CD8-positive, alpha-beta memory T cell (primary cell): Measurements from ENCODE around the gene BDH2. TPM values are rescaled to one million over a fixed set of nuclear protein-coding genes. Genes with fewer than 3 reads are reported as not detected.
A peak's percentile ranks its signal among the peaks of the same experiment; 100 is the strongest.

Source experiments
- CTCF ChIA-PET: fragments of 350-600 bp; sonication (Branson Sonifier 250); formaldehyde crosslinking; loops from one replicate; lab custom pipeline; 2021; ENCODE audit warnings: antibody characterized with exemption; lab: Charles Lee
- POLR2A ChIA-PET: fragments of 350-600 bp; sonication (Branson Sonifier 250); formaldehyde crosslinking; loops from one replicate; lab custom pipeline; 2021; ENCODE audit warnings: antibody characterized with exemption; lab: Charles Lee
- DNase-seq, 5 donors: peaks; one replicate each; pipeline versions ENCODE4 v3.0.0 to v3.0.0-alpha.2; 2020 to 2022; ENCODE audit warnings: mixed read lengths in 1 of 5
- H3K27ac ChIP-seq: one replicate; pipeline ENCODE4 v1.7.0; 2013; ENCODE audit warnings: low read depth, mild to moderate bottlenecking, low read length, moderate library complexity
- H3K27me3 ChIP-seq: 2 replicates; pipeline ENCODE4 v1.7.0; 2013; ENCODE audit warnings: low read length, mild to moderate bottlenecking; ENCODE audit not compliant: insufficient read depth, poor library complexity, severe bottlenecking
- H3K36me3 ChIP-seq: 2 replicates; pipeline ENCODE4 v1.7.0; 2013; ENCODE audit warnings: mild to moderate bottlenecking, low read length, moderate library complexity; ENCODE audit not compliant: insufficient read depth
- H3K4me1 ChIP-seq: 2 replicates; pipeline ENCODE4 v1.7.0; 2013; ENCODE audit warnings: mild to moderate bottlenecking, low read length, moderate library complexity; ENCODE audit not compliant: insufficient read depth
- H3K4me3 ChIP-seq: 2 replicates; pipeline ENCODE4 v1.7.0; 2013; ENCODE audit warnings: mild to moderate bottlenecking, low read length
- H3K9me3 ChIP-seq: 2 replicates; pipeline ENCODE4 v1.7.0; 2013; ENCODE audit warnings: mild to moderate bottlenecking, low read length
- H3K27ac Mint-ChIP-seq, 8 donors: one replicate each; pipeline ENCODE4 v1.8.0; 2020 to 2021; ENCODE audit warnings: mixed read lengths in 8 of 8, mild to moderate bottlenecking in 6 of 8, inconsistent platforms in 3 of 8, moderate library complexity in 3 of 8
- H3K27me3 Mint-ChIP-seq, 2 donors: one replicate each; pipeline ENCODE4 v1.8.0; 2020 to 2021; ENCODE audit warnings: mixed read lengths in 2 of 2, mild to moderate bottlenecking in 1 of 2, moderate library complexity in 1 of 2
- H3K36me3 Mint-ChIP-seq, 3 donors: one replicate each; pipeline ENCODE4 v1.8.0; 2020 to 2021; ENCODE audit warnings: mixed read lengths in 3 of 3, inconsistent platforms in 1 of 3, mild to moderate bottlenecking in 1 of 3
- H3K4me1 Mint-ChIP-seq, 3 donors: one replicate each; pipeline ENCODE4 v1.8.0; 2020 to 2021; ENCODE audit warnings: mixed read lengths in 3 of 3, inconsistent platforms in 1 of 3, mild to moderate bottlenecking in 1 of 3
- H3K4me3 Mint-ChIP-seq, 7 donors: one replicate each; pipeline ENCODE4 v1.8.0; 2020 to 2021; ENCODE audit warnings: mixed read lengths in 7 of 7, mild to moderate bottlenecking in 6 of 7, moderate library complexity in 4 of 7, inconsistent platforms in 2 of 7
- H3K9me3 Mint-ChIP-seq, 5 donors: one replicate each; pipeline ENCODE4 v1.8.0; 2020 to 2022; ENCODE audit warnings: mixed read lengths in 5 of 5, mild to moderate bottlenecking in 3 of 5, moderate library complexity in 2 of 5, inconsistent platforms in 1 of 5
- polyA plus RNA-seq: library from polyadenylated mRNA; unstranded; fragments of 300-500 nt; fragmentation: Illumina TruSeq; gene quantifications from one replicate; pipeline ENCODE4 v1.2.3, GENCODE V29; 2021
- total RNA-seq, 2 experiments: library from RNA; stranded (reverse); gene quantifications; one replicate each; pipeline ENCODE4 v1.2.3, GENCODE V29; 2021

BDH2 gene
- total and polyA plus RNA-seq, 3 experiments from 2014 or later: 10.9 to 29.2 (median 11.4) TPM

DNA sequence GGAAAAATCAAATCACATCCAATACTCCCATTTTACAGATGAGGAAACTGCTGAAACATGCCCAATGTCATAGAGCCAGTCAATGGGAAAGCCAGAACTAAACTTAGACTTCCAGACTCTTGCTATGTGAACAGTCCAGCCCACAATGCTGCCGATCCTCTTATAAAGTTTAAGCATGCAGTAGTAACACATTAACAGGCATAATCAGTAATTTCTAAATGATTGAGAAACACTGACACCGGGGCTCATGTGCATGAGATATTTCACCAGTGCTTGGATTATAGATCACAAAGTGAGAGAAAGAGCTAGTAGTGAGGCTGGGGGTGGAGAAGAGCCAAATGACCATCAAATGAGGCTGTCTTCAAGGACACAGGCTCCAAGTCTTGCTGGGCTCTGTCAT lies 2.5 kb downstream of the BDH2 start:
- DNase-seq: no peak
- Mint-ChIP-seq H3K4me1 (peaks cover 26 to 46% (median 34%) of the 10 kb centered on the region in 3 donors), H3K4me3 (peak overlapping the region in 1 of 7 donors; percentile 37), H3K27ac (no peak overlapping the region), H3K36me3 (peaks cover 0 to 29% (median 7%) of the 10 kb centered on the region in 3 donors), H3K27me3 (no peaks in the 10 kb centered on the region), H3K9me3 (no peaks in the 10 kb centered on the region)
- ChIA-PET POLR2A (no interaction called here), CTCF (no interaction called here)
- no peaks in the 10 kb centered on the region for H3K9me3 ChIP-seq
- peaks cover 4% of the 10 kb centered on the region for H3K36me3 ChIP-seq
- H3K4me1 ChIP-seq: peaks cover 9% of the 10 kb centered on the region
- H3K27ac ChIP-seq: no peak overlapping the region
- H3K4me3 ChIP-seq: no peak overlapping the region
- no peaks in the 10 kb centered on the region for H3K27me3 ChIP-seq

DNA sequence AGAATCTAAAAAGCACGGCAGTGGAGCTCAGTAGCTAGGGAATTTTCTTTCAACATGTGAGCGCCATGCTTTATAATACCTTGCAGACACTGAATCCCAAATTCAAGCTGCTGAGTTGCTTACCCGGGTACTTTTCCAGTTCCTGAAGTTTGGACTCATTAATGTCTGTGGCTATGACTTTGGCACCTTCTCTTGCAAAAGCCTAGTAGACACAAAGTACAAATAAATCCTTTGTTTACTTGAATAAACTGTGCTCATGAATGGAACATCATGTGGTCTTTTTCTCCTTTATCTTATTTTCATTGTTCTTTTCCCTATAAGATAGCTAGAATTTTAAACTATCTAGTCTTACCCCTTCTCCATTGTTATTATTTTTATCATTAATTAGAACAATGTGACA lies 4.6 kb downstream of the BDH2 start:
- H3K27ac ChIP-seq: no peak overlapping the region
- Mint-ChIP-seq H3K36me3 (peaks cover 0 to 42% (median 16%) of the 10 kb centered on the region in 3 donors), H3K4me1 (peaks cover 30 to 52% (median 42%) of the 10 kb centered on the region in 3 donors), H3K4me3 (no peak overlapping the region), H3K9me3 (no peaks in the 10 kb centered on the region), H3K27me3 (no peaks in the 10 kb centered on the region), H3K27ac (peak overlapping the region in 1 of 8 donors; percentile 69)
- no peak for DNase-seq
- H3K9me3 ChIP-seq: no peaks in the 10 kb centered on the region
- ChIA-PET POLR2A (no interaction called here), CTCF (interaction anchor here (1.0 to 1.1 kb wide), 2 partner anchors 49 to 474 kb away, joined by 3 read pairs; no protein-coding TSS in a partner anchor)
- peaks cover 12% of the 10 kb centered on the region for H3K36me3 ChIP-seq
- no peaks in the 10 kb centered on the region for H3K27me3 ChIP-seq
- no peak overlapping the region for H3K4me3 ChIP-seq
- peaks cover 9% of the 10 kb centered on the region for H3K4me1 ChIP-seq

DNA sequence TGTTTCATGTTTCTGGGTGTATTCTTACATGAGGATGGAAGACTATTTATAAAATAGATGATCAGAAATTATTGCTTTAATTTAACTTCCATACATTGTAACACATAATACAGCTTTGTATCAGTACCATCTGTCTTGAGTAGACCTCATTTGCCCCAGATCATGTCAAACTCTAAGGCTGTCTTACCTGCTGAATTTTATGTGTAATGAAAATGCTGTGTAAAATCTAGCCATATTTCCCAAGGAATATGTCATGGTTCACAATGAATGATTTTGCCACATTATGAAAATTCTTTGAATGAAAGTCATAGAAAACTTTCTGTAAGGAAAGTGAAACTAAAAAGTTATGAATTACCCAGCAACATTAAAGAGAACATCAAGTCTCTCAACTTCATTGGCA lies 7.4 kb downstream of the BDH2 start:
- Histone ChIP-seq H3K9me3 (no peaks in the 10 kb centered on the region), H3K4me3 (no peak overlapping the region), H3K27me3 (no peaks in the 10 kb centered on the region), H3K36me3 (peaks cover 15% of the 10 kb centered on the region), H3K4me1 (no peaks in the 10 kb centered on the region), H3K27ac (no peak overlapping the region)
- H3K36me3 Mint-ChIP-seq: peaks cover 5 to 62% (median 21%) of the 10 kb centered on the region in 3 donors
- peak overlapping the region in 2 of 7 donors; percentile 26 to 39 for H3K4me3 Mint-ChIP-seq
- ChIA-PET POLR2A (interaction anchor here (1.2 kb wide), 1 partner anchor 264 kb away, joined by 4 read pairs; no protein-coding TSS in a partner anchor), CTCF (interaction anchor here (1.1 to 5.6 kb wide), 11 partner anchors 8 to 661 kb away, joined by 3 to 33 read pairs (median 5); partner anchors contain the start of gene BDH2)
- H3K9me3 Mint-ChIP-seq: no peaks in the 10 kb centered on the region
- DNase-seq: no peak
- H3K27me3 Mint-ChIP-seq: no peaks in the 10 kb centered on the region
- peaks cover 9 to 25% (median 19%) of the 10 kb centered on the region in 3 donors for H3K4me1 Mint-ChIP-seq
- peak overlapping the region in 4 of 8 donors; percentile 1 to 70 (median 36) for H3K27ac Mint-ChIP-seq

DNA sequence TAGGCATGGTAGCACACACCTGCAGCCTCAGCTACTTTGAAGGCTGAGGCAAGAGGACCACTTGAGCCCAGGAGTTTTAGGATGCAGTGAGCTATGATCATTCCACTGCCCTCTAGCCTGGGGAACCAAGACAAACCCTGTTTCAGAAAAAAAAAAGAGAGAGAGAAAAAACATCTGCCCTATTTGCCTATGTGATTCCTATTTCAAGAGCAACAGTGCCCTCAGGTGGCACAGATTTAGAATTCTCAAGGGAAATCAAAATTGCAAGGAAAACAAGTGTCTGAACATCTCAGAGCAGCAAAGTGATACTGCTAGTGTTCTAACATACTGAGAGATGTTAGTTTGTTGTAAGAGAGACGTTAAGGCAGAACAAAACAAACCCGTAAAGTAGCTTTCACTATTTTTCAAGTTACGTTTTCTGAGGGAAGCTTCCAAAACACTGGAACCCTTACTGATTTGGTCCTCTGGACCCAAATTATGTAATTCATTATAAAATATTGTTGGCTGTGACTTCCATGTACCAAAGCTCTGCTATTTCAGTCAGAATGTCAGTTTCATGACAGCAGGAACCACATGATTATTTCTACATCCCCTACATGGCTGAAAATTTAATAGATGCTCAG lies 7.9 kb downstream of the BDH2 start:
- peaks cover 16% of the 10 kb centered on the region for H3K36me3 ChIP-seq
- no peak overlapping the region for H3K27ac ChIP-seq
- CTCF ChIA-PET: interaction anchor here (0.7 to 5.6 kb wide), 18 partner anchors 9 to 661 kb away, joined by 3 to 33 read pairs (median 4); partner anchors contain the start of genes BDH2 and SLC9B2
- no peaks in the 10 kb centered on the region for H3K4me1 ChIP-seq
- H3K27me3 ChIP-seq: no peaks in the 10 kb centered on the region
- peaks cover 10 to 68% (median 21%) of the 10 kb centered on the region in 3 donors for H3K36me3 Mint-ChIP-seq
- no peak overlapping the region for H3K4me3 Mint-ChIP-seq
- H3K9me3 ChIP-seq: no peaks in the 10 kb centered on the region
- H3K27ac Mint-ChIP-seq: no peak overlapping the region
- POLR2A ChIA-PET: interaction anchor here (1.2 kb wide), 1 partner anchor 264 kb away, joined by 4 read pairs; no protein-coding TSS in a partner anchor
- H3K4me1 Mint-ChIP-seq: peaks cover 4 to 20% (median 19%) of the 10 kb centered on the region in 3 donors
- H3K9me3 Mint-ChIP-seq: no peaks in the 10 kb centered on the region
- no peaks in the 10 kb centered on the region for H3K27me3 Mint-ChIP-seq
- no peak overlapping the region for H3K4me3 ChIP-seq
- DNase-seq: peak in 4 of 5 donors; percentile 10 to 55 (median 48)

DNA sequence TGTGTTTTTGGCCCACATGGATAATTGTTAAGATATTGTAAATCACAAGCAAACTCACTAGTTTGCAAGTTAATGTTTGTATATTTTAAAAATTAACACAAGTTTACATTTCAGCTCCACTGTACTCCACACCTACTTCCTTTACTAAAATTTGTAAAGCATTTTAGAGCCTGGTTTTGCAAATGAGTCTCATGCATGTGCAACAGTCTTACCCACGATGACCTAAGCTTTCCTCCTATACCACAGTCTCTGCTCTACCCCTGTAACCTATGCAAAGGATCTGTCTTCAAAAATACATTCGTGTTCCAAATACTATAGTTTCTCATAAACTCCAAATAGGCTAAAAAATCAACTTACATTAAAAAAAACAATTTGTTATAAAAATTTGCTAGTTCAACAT lies 10.2 kb downstream of the BDH2 start:
- Mint-ChIP-seq H3K36me3 (peaks cover 12 to 75% (median 24%) of the 10 kb centered on the region in 3 donors), H3K27me3 (no peaks in the 10 kb centered on the region), H3K27ac (no peak overlapping the region), H3K9me3 (no peaks in the 10 kb centered on the region), H3K4me3 (no peak overlapping the region), H3K4me1 (peaks cover 3 to 19% (median 15%) of the 10 kb centered on the region in 3 donors)
- CTCF ChIA-PET: interaction anchor here (1.1 to 5.6 kb wide), 4 partner anchors 11 to 658 kb away, joined by 4 to 33 read pairs (median 13); partner anchors contain the start of genes BDH2 and SLC9B2
- POLR2A ChIA-PET: no interaction called here
- no peak overlapping the region for H3K27ac ChIP-seq
- no peaks in the 10 kb centered on the region for H3K9me3 ChIP-seq
- no peak for DNase-seq
- no peak overlapping the region for H3K4me3 ChIP-seq
- H3K27me3 ChIP-seq: no peaks in the 10 kb centered on the region
- H3K36me3 ChIP-seq: peaks cover 20% of the 10 kb centered on the region
- H3K4me1 ChIP-seq: no peaks in the 10 kb centered on the region

DNA sequence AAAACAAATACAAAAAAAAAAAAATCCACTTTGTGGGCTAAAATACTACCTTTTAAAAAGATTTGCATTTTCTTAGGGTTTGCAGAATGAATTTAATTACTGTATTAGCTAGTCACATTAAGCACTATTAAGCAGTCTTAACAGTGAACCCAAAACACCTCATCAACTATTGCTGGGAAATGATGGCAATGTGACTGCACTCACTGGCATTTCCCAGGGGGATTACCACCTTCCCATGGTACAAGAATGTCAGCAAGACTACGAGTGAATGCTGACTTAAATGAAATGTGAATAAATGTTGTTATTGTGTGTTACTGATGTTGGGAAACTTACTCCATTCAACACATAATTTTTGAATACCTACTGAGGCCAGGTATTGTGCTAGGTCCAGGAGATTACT lies 13.1 kb downstream of the BDH2 start:
- H3K4me3 ChIP-seq: no peak overlapping the region
- no peak for DNase-seq
- CTCF ChIA-PET: interaction anchor here (5.6 kb wide), 1 partner anchor 14 kb away, joined by 33 read pairs; the partner anchor contains the start of gene BDH2
- H3K36me3 ChIP-seq: peaks cover 16% of the 10 kb centered on the region
- Mint-ChIP-seq H3K4me3 (no peak overlapping the region), H3K9me3 (no peaks in the 10 kb centered on the region), H3K27me3 (no peaks in the 10 kb centered on the region), H3K4me1 (peaks cover 1 to 3% (median 1%) of the 10 kb centered on the region in 3 donors), H3K36me3 (peaks cover 14 to 66% (median 36%) of the 10 kb centered on the region in 3 donors), H3K27ac (no peak overlapping the region)
- no peaks in the 10 kb centered on the region for H3K27me3 ChIP-seq
- no peak overlapping the region for H3K27ac ChIP-seq
- H3K9me3 ChIP-seq: no peaks in the 10 kb centered on the region
- POLR2A ChIA-PET: no interaction called here
- H3K4me1 ChIP-seq: no peaks in the 10 kb centered on the region

DNA sequence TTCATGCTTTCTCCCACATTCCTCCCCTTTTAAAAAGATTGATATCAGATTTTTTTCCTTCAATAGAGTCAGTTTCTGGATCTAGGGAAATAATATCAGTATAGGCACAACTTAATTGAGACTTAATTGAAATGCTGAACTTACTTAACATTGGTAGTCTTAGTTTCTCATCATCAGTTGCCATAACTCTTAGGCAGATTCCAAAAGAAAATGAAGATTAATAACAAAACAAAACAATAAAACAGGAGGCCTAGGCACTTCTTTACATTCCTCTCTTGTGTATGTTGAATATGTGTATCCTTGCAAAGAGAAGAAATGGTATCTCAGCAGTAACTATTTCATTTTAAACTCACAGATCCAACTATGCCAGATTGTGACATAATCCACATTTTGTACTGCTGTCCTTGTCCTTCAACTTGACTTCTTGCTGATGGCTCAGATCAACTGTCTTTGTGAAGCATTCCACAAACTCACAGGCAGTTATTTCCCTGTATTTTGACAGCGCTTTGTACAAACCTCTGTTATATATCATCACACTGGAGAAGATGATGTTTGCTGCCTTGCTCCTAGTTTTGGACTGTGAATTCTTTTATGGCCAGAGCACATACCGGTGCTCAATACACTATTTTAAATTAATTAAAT lies 14.0 kb downstream of the BDH2 start:
- Mint-ChIP-seq H3K27me3 (no peaks in the 10 kb centered on the region), H3K36me3 (peaks cover 16 to 65% (median 33%) of the 10 kb centered on the region in 3 donors), H3K27ac (no peak overlapping the region), H3K4me1 (no peaks in the 10 kb centered on the region), H3K9me3 (no peaks in the 10 kb centered on the region), H3K4me3 (no peak overlapping the region)
- H3K27me3 ChIP-seq: no peaks in the 10 kb centered on the region
- no peaks in the 10 kb centered on the region for H3K4me1 ChIP-seq
- ChIA-PET POLR2A (no interaction called here), CTCF (no interaction called here)
- no peak overlapping the region for H3K4me3 ChIP-seq
- H3K9me3 ChIP-seq: no peaks in the 10 kb centered on the region
- no peak for DNase-seq
- no peak overlapping the region for H3K27ac ChIP-seq
- H3K36me3 ChIP-seq: peaks cover 12% of the 10 kb centered on the region
